Pancreas (tissue), 10 donors: ENCODE data around the gene CPNE7. TPM values are rescaled to one million over a fixed set of nuclear protein-coding genes. Genes with fewer than 3 reads are reported as not detected.

Experiments
- ATAC-seq, 4 donors: fragments of 200-7000 bp; cut with Tn5 transposase; one replicate each; pipeline versions ENCODE4 v1.8.0 to v1.9.1; 2020; ENCODE audit warnings: mild to moderate bottlenecking in 4 of 4, moderate library complexity in 4 of 4
- DNase-seq, 6 donors: peaks; one replicate each; pipeline ENCODE4 v3.0.0-alpha.2; 2020
- FAIRE-seq: peaks from 2 replicates; lab custom pipeline; 2012; peaks lifted over from hg19 to GRCh38; lab: Jason Lieb, UNC
- H3K27ac ChIP-seq, 4 donors: fragments of 200-600 bp; sonication (generic); 1 replicate in 3 of 4; 2 replicates in 1 of 4; pipeline versions ENCODE4 v1.5.0 to v1.8.0; 2020
- H3K27me3 ChIP-seq, 4 donors: fragments of 200-600 bp; one replicate each; pipeline ENCODE4 v1.8.0; 2021
- H3K36me3 ChIP-seq, 3 donors: fragments of 200-600 bp; sonication (generic) in 1 of 3; one replicate each; pipeline versions ENCODE4 v1.5.0 to v1.8.0; 2020 to 2021
- H3K4me1 ChIP-seq, 3 donors: fragments of 200-600 bp; one replicate each; pipeline ENCODE4 v1.8.0; 2021
- H3K4me3 ChIP-seq, 4 donors: fragments of 200-600 bp; sonication (generic) in 2 of 4; one replicate each; pipeline versions ENCODE4 v1.5.0 to v1.8.0; 2020 to 2021
- H3K9me3 ChIP-seq, 4 donors: fragments of 200-600 bp; one replicate each; pipeline ENCODE4 v1.8.0; 2021
- WGBS, 2 donors: extraction: QIAGEN DNeasy Blood & Tissue Kit; methylation state at CpG; one replicate each; pipeline ENCODE4 v1.1.7; 2013; 5-methylcytosine and 5-hydroxymethylcytosine counted together
- intact Hi-C, 3 donors: fragments of 100-400 bp; cut with DNase I; formaldehyde crosslinking; loops; one replicate each; pipeline versions ENCODE4 v1.11.1 to v1.14.2; 2022
- polyA plus RNA-seq, 2 donors: library from polyadenylated mRNA; stranded (reverse); fragments of 200-250 nt; gene quantifications; one replicate each; pipeline ENCODE4 v1.2.3, GENCODE V29; 2013
- total RNA-seq, 6 donors: library from RNA; stranded (reverse); fragmentation: NEBNext Ultra II Directional in 4 of 6; extraction: Animal tissue kit (Norgen Biotek cat#: 25700) in 4 of 6; gene quantifications; one replicate each; pipeline versions ENCODE4 v1.2.1 to v1.2.4, GENCODE V29; 2021 to 2023
- TF ChIP-seq, protein P1 (sequence below), 4 donors: fragments of 200-600 bp; sonication (generic) in 3 of 4; IDR thresholded peaks; one replicate each; pipeline versions ENCODE4 v1.5.0 to v1.8.0; 2021; ENCODE audit warnings: antibody characterized with exemption in 4 of 4
- donor health status: healthy with polysubstance abuse.
- donor health status: DM: no; HTN: no; CAD: no; lungs with moderate emphysema.
- donor health status: DM: no; HTN: no; CAD: no.
- donor health status: control.
- donor health status: control.
- donor health status: Bipolar disorder and iron deficiency.
- donor health status: DM: yes; HTN: yes; CAD: no.
- donor health status: DM: no; HTN: no; CAD: no.
- donor health status: DM: no; HTN: no; CAD: no.
- donor health status: DM: yes; HTN: yes; CAD: no.

The CPNE7 gene
- total and polyA plus RNA-seq, 8 donors: 0.12 to 4.5 (median 1.0) TPM

DNA sequence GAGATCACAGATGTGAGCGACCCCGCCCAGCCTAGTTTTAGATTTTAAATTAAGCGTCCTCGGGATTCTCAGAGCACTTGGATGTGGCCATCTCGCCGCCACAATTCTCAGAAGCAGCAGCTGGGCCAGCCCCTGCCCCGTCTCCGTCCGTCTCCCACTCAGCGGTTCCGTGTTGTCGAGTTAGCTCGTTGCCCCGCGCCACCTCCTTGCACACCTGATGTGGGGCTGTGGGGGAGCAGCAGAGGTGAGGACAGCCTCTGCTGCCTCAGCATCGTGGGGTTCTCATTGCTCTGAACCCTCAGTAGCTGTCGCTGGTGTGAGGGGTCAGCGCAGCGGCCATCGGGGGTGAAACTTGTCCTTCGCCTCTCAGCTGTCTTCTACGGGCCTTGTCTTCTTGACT is 23.2 kb upstream of the CPNE7 start:
- DNase-seq: no peak
- Histone ChIP-seq H3K36me3 (peaks cover 0 to 32% (median 0%) of the 10 kb centered on the region in 3 donors), H3K27me3 (no peaks in the 10 kb centered on the region), H3K4me3 (no peak overlapping the region), H3K4me1 (no peaks in the 10 kb centered on the region), H3K27ac (no peak overlapping the region), H3K9me3 (no peaks in the 10 kb centered on the region)
- WGBS, 2 donors: 94 to 95% methylated on average over 22 of the region's 22 CpGs
- ATAC-seq: no peak
- intact Hi-C loops: loop anchor here in 1 of 3 donors (10.0 kb wide), 1 partner anchor 228 kb away; no protein-coding TSS in a partner anchor
- TF ChIP-seq, protein P1, sequence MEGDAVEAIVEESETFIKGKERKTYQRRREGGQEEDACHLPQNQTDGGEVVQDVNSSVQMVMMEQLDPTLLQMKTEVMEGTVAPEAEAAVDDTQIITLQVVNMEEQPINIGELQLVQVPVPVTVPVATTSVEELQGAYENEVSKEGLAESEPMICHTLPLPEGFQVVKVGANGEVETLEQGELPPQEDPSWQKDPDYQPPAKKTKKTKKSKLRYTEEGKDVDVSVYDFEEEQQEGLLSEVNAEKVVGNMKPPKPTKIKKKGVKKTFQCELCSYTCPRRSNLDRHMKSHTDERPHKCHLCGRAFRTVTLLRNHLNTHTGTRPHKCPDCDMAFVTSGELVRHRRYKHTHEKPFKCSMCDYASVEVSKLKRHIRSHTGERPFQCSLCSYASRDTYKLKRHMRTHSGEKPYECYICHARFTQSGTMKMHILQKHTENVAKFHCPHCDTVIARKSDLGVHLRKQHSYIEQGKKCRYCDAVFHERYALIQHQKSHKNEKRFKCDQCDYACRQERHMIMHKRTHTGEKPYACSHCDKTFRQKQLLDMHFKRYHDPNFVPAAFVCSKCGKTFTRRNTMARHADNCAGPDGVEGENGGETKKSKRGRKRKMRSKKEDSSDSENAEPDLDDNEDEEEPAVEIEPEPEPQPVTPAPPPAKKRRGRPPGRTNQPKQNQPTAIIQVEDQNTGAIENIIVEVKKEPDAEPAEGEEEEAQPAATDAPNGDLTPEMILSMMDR (IDR thresholded peaks at IDR 0.05): no peak
- FAIRE-seq: no peak

DNA sequence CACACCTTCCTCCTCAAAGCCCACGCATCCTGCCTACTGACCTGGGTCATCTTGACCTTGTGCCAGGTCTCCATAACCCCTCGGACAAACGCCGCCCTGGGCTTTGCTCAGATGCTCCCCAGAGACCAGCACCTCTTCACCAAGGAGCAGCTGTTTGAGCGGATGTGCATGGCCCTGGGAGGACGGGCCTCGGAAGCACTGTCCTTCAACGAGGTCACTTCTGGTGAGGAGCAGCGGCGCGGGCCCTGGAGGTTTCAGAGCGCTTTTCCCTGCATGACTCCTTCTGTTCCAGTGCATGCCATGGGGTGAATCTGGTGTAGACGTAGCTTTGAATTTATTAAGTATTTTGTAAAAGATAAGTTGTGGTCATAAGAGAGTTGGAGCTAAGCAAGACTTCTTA is 22.6 kb upstream of the CPNE7 start:
- intact Hi-C loops: loop anchor here in 1 of 3 donors (10.0 kb wide), 1 partner anchor 228 kb away; no protein-coding TSS in a partner anchor
- Histone ChIP-seq H3K9me3 (no peaks in the 10 kb centered on the region), H3K36me3 (peaks cover 0 to 30% (median 0%) of the 10 kb centered on the region in 3 donors), H3K4me3 (no peak overlapping the region), H3K4me1 (no peaks in the 10 kb centered on the region), H3K27me3 (no peaks in the 10 kb centered on the region), H3K27ac (no peak overlapping the region)
- 90 to 93% methylated on average over 13 of the region's 13 CpGs for WGBS, 2 donors
- FAIRE-seq (no peak), DNase-seq (no peak), ATAC-seq (no peak)
- TF ChIP-seq, protein P1 (IDR thresholded peaks at IDR 0.05): no peak

DNA sequence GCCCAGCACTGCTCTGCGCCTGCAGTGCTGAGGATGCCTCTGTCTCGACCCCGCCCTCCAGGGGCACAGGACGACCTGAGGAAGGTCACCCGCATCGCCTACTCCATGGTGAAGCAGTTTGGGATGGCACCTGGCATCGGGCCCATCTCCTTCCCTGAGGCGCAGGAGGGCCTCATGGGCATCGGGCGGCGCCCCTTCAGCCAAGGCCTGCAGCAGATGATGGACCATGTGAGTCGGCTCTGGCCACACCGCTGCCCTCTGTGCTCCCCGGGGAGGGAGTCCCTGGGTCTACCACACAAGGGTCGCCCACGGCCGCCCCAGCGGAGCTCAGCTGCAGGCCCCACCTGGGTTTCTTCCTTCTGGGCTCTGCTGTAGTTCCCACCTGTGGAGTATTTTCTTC is 21.8 kb upstream of the CPNE7 start:
- DNase-seq (no peak), FAIRE-seq (no peak), ATAC-seq (no peak)
- no peak overlapping the region for H3K4me3 ChIP-seq
- intact Hi-C loops: loop anchor here in 1 of 3 donors (10.0 kb wide), 1 partner anchor 229 kb away; no protein-coding TSS in a partner anchor
- no peaks in the 10 kb centered on the region for H3K27me3 ChIP-seq
- 90 to 94% methylated on average over 17 to 18 of the region's 18 CpGs for WGBS, 2 donors
- TF ChIP-seq, protein P1 (IDR thresholded peaks at IDR 0.05): no peak
- H3K9me3 ChIP-seq: no peaks in the 10 kb centered on the region
- no peak overlapping the region for H3K27ac ChIP-seq
- H3K36me3 ChIP-seq: peaks cover 0 to 23% (median 0%) of the 10 kb centered on the region in 3 donors
- H3K4me1 ChIP-seq: no peaks in the 10 kb centered on the region

DNA sequence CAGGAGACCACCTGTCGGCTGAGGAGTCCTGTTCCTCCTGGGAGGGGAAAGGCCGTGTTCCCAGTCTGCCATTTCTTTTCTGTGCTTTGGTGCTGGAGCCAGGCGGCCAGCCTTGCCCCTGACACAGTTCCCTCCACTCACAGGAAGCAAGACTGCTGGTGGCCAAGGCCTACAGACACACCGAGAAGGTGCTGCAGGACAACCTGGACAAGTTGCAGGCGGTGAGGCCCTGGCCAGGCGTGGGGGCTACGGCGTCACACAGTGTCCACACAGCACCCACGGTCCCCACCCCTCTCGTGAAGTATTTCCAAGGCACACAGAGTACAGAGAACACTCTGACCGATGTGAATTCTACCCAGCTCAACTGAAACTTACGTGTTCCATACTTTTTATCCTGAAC is 21.2 kb upstream of the CPNE7 start:
- TF ChIP-seq, protein P1 (IDR thresholded peaks at IDR 0.05): no peak
- 91 to 92% methylated on average over 12 of the region's 12 CpGs for WGBS, 2 donors
- FAIRE-seq (no peak), DNase-seq (no peak), ATAC-seq (no peak)
- Histone ChIP-seq H3K9me3 (no peaks in the 10 kb centered on the region), H3K4me3 (no peak overlapping the region), H3K27ac (no peak overlapping the region), H3K27me3 (no peaks in the 10 kb centered on the region), H3K36me3 (peaks cover 0 to 17% (median 0%) of the 10 kb centered on the region in 3 donors), H3K4me1 (peaks cover 0 to under 1% (median under 1%) of the 10 kb centered on the region in 3 donors)
- intact Hi-C loops: loop anchor here in 1 of 3 donors (10.0 kb wide), 1 partner anchor 230 kb away; no protein-coding TSS in a partner anchor

DNA sequence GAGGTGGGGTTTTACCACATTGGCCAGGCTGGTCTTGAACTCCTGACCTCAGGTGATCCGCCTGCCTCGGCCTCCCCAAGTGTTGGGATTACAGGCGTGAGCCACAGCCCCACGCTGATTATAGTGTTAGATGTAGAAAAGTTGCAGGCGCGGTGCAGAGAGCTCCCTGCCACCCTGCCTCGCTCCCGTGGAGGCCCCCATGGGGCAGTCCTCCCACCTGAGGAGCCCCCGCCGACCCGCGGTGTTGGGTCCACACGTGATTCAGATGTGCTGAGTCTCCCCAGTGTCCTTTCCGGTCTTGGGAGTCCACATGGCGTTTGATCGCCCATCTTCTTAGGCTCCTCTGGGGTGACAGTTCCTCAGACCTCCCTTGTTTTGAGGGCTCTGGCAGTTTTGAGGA is 20.3 kb upstream of the CPNE7 start:
- TF ChIP-seq, protein P1 (IDR thresholded peaks at IDR 0.05): no peak
- no peaks in the 10 kb centered on the region for H3K9me3 ChIP-seq
- H3K27ac ChIP-seq: no peak overlapping the region
- intact Hi-C loops: loop anchor here in 1 of 3 donors (10.0 kb wide), 1 partner anchor 230 kb away; no protein-coding TSS in a partner anchor
- peaks cover 0 to 7% (median 4%) of the 10 kb centered on the region in 3 donors for H3K4me1 ChIP-seq
- 93 to 95% methylated on average over 16 of the region's 16 CpGs for WGBS, 2 donors
- FAIRE-seq (no peak), ATAC-seq (no peak), DNase-seq (no peak)
- no peaks in the 10 kb centered on the region for H3K27me3 ChIP-seq
- no peak overlapping the region for H3K4me3 ChIP-seq
- H3K36me3 ChIP-seq: peaks cover 0 to 11% (median 0%) of the 10 kb centered on the region in 3 donors
